CD4-positive, CD25-positive, alpha-beta regulatory T cell (primary cell): Measurements from ENCODE around the gene SAMD1. TPM values are rescaled to one million over a fixed set of nuclear protein-coding genes. Genes with fewer than 3 reads are reported as not detected.

Experiments
- ATAC-seq, 2 donors: fragments of 150-1000 bp; cut with Tn5 transposase; one replicate each; pipeline ENCODE4 v1.10.0; 2021; ENCODE audit warnings: low read depth in 2 of 2, moderate number of reproducible peaks in 2 of 2, moderate library complexity in 1 of 2
- DNase-seq, 3 donors: peaks; one replicate each; pipeline versions ENCODE4 v3.0.0 to v3.0.0-alpha.2; 2012 to 2022; ENCODE audit warnings: mixed read lengths in 1 of 3
- H3K27ac ChIP-seq: one replicate; pipeline ENCODE4 v1.7.0; 2013; ENCODE audit warnings: mild to moderate bottlenecking, low read length; ENCODE audit not compliant: insufficient read depth, poor library complexity, severe bottlenecking
- H3K27me3 ChIP-seq: one replicate; pipeline ENCODE4 v1.7.0; 2013; ENCODE audit warnings: low read length; ENCODE audit not compliant: control insufficient read depth, insufficient read depth
- H3K36me3 ChIP-seq: one replicate; pipeline ENCODE4 v1.7.0; 2013; ENCODE audit warnings: mild to moderate bottlenecking, low read length, moderate library complexity; ENCODE audit not compliant: control insufficient read depth, insufficient read depth
- H3K4me1 ChIP-seq: 2 replicates; pipeline ENCODE4 v1.7.0; 2013; ENCODE audit warnings: mild to moderate bottlenecking, low read length; ENCODE audit not compliant: insufficient read depth, control insufficient read depth, poor library complexity, severe bottlenecking
- H3K4me3 ChIP-seq: one replicate; pipeline ENCODE4 v1.7.0; 2013; ENCODE audit warnings: low read depth, mild to moderate bottlenecking, low read length, moderate library complexity
- H3K9me3 ChIP-seq, 2 experiments: 1 replicate in 1 of 2; 2 replicates in 1 of 2; pipeline ENCODE4 v1.7.0; 2013; ENCODE audit warnings: low read length in 2 of 2, mild to moderate bottlenecking in 1 of 2, moderate library complexity in 1 of 2; ENCODE audit not compliant: control insufficient read depth in 2 of 2
- H3K27ac Mint-ChIP-seq, 3 donors: one replicate each; pipeline ENCODE4 v1.8.0; 2020 to 2022; ENCODE audit warnings: mild to moderate bottlenecking in 3 of 3, mixed read lengths in 3 of 3, moderate library complexity in 2 of 3
- H3K27me3 Mint-ChIP-seq: one replicate; pipeline ENCODE4 v1.8.0; 2022; ENCODE audit warnings: mild to moderate bottlenecking, mixed read lengths
- H3K36me3 Mint-ChIP-seq: one replicate; pipeline ENCODE4 v1.8.0; 2020; ENCODE audit warnings: mixed read lengths
- H3K4me1 Mint-ChIP-seq, 4 donors: one replicate each; pipeline ENCODE4 v1.8.0; 2020 to 2022; ENCODE audit warnings: mixed read lengths in 4 of 4, mild to moderate bottlenecking in 1 of 4
- H3K4me3 Mint-ChIP-seq, 4 donors: one replicate each; pipeline ENCODE4 v1.8.0; 2020 to 2022; ENCODE audit warnings: mild to moderate bottlenecking in 4 of 4, mixed read lengths in 4 of 4, moderate library complexity in 3 of 4
- H3K9me3 Mint-ChIP-seq, 7 donors: one replicate each; pipeline ENCODE4 v1.8.0; 2020 to 2022; ENCODE audit warnings: mixed read lengths in 7 of 7, mild to moderate bottlenecking in 3 of 7, moderate library complexity in 2 of 7
- polyA plus RNA-seq, 4 donors: library from polyadenylated mRNA; unstranded; fragments of 300-500 nt; fragmentation: Illumina TruSeq; gene quantifications; one replicate each; pipeline ENCODE4 v1.2.3, GENCODE V29; 2021
- total RNA-seq: library from RNA; stranded (reverse); gene quantifications from one replicate; pipeline ENCODE4 v1.2.3, GENCODE V29; 2022

Gene SAMD1
- total and polyA plus RNA-seq, 5 donors from 2014 or later: 0.80 to 24.1 (median 1.2) TPM

DNA sequence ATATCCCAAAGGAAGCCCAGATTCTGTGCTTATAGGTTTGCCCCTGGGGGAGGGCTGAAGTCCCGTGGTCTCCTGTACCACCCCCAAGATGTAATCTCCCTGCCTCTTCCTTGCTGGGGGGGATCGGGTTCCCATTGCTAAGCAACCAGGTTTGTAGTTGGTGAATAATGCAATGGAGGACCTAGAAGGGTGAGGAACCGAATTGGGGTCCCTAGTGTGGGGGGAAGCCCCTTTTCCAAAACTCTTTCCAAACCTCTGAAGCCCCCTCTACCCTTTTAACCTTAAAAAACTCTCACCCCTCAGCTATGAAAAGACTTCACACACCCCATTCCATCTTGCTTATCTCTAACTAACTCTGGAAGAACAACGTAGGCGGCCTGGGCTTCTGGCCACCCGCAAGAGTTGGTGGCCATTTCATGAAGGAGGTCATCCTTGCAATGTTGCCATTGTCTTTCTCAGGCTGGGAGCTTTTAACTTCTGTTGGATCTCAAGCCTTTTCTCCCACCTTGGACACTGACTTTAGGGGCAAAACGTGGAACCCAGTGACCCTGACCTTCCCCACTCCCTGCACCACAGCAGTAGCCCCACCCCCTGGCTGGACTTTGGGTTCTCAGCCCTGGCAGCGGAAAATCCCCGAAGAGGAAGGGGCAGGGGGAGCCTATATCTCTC lies 29.3 kb downstream of the SAMD1 start:
- ATAC-seq: no peak
- Mint-ChIP-seq H3K4me3 (no peak overlapping the region), H3K27me3 (peaks cover 42% of the 10 kb centered on the region), H3K4me1 (peaks cover 0 to 23% (median 3%) of the 10 kb centered on the region in 4 donors), H3K9me3 (peaks cover 0 to 1% (median 0%) of the 10 kb centered on the region in 7 donors), H3K27ac (no peak overlapping the region), H3K36me3 (no peaks in the 10 kb centered on the region)
- no peak overlapping the region for H3K27ac ChIP-seq
- no peaks in the 10 kb centered on the region for H3K9me3 ChIP-seq
- H3K4me1 ChIP-seq: peaks cover 17% of the 10 kb centered on the region
- peaks cover 12% of the 10 kb centered on the region for H3K27me3 ChIP-seq
- H3K36me3 ChIP-seq: no peaks in the 10 kb centered on the region
- no peak for DNase-seq
- no peak overlapping the region for H3K4me3 ChIP-seq

DNA sequence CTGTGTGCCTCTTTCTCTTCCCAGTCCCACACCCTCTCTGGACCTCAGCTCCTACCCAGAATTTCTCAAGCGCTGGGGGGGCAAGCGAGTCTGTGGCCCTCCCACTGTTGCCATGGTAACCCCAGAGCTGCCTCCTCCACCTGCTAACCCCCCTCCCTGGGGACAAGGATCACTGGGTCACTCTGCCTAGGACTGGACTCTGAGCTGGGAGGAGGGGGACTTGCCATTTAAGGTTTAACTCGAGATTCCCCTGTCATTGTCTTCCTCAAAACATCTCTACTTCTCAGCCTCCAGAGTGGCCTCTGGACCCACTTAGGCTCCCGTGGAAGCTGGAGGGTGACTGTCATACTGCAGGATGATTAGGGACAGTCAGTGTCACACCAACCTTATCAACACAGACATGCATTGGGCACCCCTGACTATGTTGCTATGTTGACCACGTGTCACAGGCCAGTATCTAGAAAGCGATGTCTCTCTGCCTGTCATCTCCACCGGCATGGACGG lies 30.8 kb downstream of the SAMD1 start:
- Mint-ChIP-seq H3K9me3 (no peaks in the 10 kb centered on the region), H3K4me3 (peak overlapping the region in 1 of 4 donors; percentile 84), H3K27me3 (peaks cover 45% of the 10 kb centered on the region), H3K27ac (no peak overlapping the region), H3K4me1 (peaks cover 0 to 25% (median 6%) of the 10 kb centered on the region in 4 donors), H3K36me3 (no peaks in the 10 kb centered on the region)
- Histone ChIP-seq H3K27me3 (peaks cover 11% of the 10 kb centered on the region), H3K4me3 (no peak overlapping the region), H3K36me3 (no peaks in the 10 kb centered on the region), H3K4me1 (peaks cover 17% of the 10 kb centered on the region), H3K9me3 (no peaks in the 10 kb centered on the region), H3K27ac (no peak overlapping the region)
- ATAC-seq (no peak), DNase-seq (no peak)

GRCh38 chr19:14059093-14059480 lies 31.5 kb downstream of the SAMD1 start:
- peaks cover 17% of the 10 kb centered on the region for H3K4me1 ChIP-seq
- H3K27me3 ChIP-seq: peaks cover 11% of the 10 kb centered on the region
- no peaks in the 10 kb centered on the region for H3K9me3 Mint-ChIP-seq
- H3K36me3 ChIP-seq: no peaks in the 10 kb centered on the region
- H3K4me1 Mint-ChIP-seq: peaks cover 0 to 26% (median 6%) of the 10 kb centered on the region in 4 donors
- no peak overlapping the region for H3K4me3 ChIP-seq
- H3K4me3 Mint-ChIP-seq: peak overlapping the region in 2 of 4 donors; percentile 44 to 62
- ATAC-seq: no peak
- peak in 1 of 3 donors; percentile 35 for DNase-seq
- no peaks in the 10 kb centered on the region for H3K9me3 ChIP-seq
- peaks cover 45% of the 10 kb centered on the region for H3K27me3 Mint-ChIP-seq
- H3K27ac ChIP-seq: no peak overlapping the region
- H3K36me3 Mint-ChIP-seq: no peaks in the 10 kb centered on the region
- no peak overlapping the region for H3K27ac Mint-ChIP-seq

DNA sequence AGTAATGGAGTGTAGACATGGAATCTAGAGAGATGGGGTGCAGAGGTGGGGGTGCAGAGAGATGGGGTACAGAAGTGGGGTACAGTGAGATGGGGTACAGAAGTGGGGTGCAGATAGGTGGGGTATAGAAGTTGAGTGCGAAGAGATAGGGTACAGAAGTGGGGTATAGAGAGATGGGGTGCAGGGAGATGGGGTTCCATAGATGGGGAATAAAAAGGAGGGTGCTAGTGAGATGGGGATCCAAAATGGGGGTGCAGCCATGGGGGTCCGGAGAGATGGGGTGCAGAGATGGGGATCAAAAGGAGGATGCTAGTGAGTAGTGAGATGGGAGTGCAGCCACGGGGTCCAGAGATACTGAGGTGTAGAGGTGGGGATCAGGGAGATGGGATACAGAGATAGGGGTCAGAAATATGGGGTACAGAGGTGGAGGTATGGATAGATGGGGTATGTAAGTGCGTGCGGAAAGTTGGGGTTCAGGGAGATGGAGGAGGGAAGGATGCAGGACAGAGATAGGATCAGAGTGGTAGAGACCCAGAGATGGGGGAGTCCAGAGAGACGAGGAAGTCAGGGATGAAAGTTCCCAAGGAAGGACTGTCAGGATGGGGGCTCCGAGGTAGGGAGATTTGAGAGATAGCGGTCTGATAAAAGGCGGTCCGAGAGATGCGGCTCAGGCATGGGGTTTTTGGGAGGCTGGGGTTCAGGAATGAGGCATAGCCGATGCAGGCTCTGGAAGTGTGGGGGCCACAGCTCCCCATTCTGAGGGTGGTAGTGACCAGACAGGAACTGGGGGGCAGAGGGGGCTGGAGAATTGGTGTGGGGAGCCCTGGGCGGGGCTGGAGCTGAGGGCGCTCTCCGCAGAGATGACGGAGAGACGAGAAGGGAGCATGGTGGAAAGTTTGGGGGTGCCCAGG lies 32.1 kb downstream of the SAMD1 start:
- Mint-ChIP-seq H3K9me3 (no peaks in the 10 kb centered on the region), H3K27me3 (peaks cover 45% of the 10 kb centered on the region)
- ATAC-seq: no peak

DNA sequence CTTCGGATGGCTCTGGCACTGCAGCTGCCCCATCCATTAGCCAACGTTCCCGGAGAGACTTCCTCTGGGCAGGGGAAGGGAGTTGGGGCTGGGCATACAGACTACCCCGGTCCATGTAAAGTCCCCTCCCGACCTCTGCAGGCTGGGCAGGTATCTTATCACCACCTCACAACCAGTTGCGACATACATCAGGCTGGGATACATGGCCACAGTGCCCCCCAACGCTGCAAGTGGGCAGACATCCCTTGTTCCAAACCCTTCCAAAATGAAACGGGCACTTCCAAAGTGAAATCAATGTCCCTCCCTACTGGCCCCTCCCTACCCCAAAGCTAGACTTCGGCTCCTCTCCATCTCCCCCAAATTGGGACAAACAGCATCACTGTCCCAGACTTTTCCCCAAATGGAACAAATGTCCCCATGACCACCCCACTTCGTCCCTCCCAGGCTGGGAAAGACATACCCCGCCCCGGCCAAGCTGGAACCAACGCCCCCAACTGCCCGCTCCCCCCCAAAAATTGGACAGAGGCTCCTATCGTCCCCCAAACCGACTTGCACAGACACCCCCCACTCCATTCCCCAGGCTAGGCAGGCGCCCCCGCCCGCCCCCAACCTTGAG lies 33.7 kb downstream of the SAMD1 start:
- no peaks in the 10 kb centered on the region for H3K9me3 ChIP-seq
- DNase-seq (no peak), ATAC-seq (no peak)
- H3K27ac Mint-ChIP-seq: no peak overlapping the region
- peak overlapping the region in 1 of 4 donors; percentile 29 for H3K4me3 Mint-ChIP-seq
- peaks cover 14% of the 10 kb centered on the region for H3K36me3 ChIP-seq
- peaks cover 45% of the 10 kb centered on the region for H3K27me3 Mint-ChIP-seq
- peaks cover 0 to 3% (median 0%) of the 10 kb centered on the region in 7 donors for H3K9me3 Mint-ChIP-seq
- H3K36me3 Mint-ChIP-seq: peaks cover 10% of the 10 kb centered on the region
- H3K4me1 Mint-ChIP-seq: peaks cover 0 to 29% (median 8%) of the 10 kb centered on the region in 4 donors
- no peak overlapping the region for H3K4me3 ChIP-seq
- H3K4me1 ChIP-seq: peaks cover 17% of the 10 kb centered on the region
- peaks cover 11% of the 10 kb centered on the region for H3K27me3 ChIP-seq
- H3K27ac ChIP-seq: no peak overlapping the region

More for the DNA sequence above, 32.1 kb downstream of the SAMD1 start:
- DNase-seq: no peak
- Histone ChIP-seq H3K27ac (no peak overlapping the region), H3K9me3 (no peaks in the 10 kb centered on the region), H3K27me3 (peaks cover 11% of the 10 kb centered on the region), H3K4me1 (peaks cover 17% of the 10 kb centered on the region), H3K36me3 (no peaks in the 10 kb centered on the region), H3K4me3 (no peak overlapping the region)
- Mint-ChIP-seq H3K27ac (peak overlapping the region in 1 of 3 donors; percentile 66), H3K4me1 (peaks cover 0 to 29% (median 8%) of the 10 kb centered on the region in 4 donors), H3K4me3 (peak overlapping the region in 2 of 4 donors; percentile 44 to 62), H3K36me3 (no peaks in the 10 kb centered on the region)

GRCh38 chr19:14056069-14056666 lies 34.4 kb downstream of the SAMD1 start:
- Mint-ChIP-seq H3K27ac (no peak overlapping the region), H3K4me1 (peaks cover 0 to 29% (median 8%) of the 10 kb centered on the region in 4 donors), H3K27me3 (peaks cover 42% of the 10 kb centered on the region), H3K4me3 (no peak overlapping the region), H3K9me3 (peaks cover 0 to 3% (median 0%) of the 10 kb centered on the region in 7 donors), H3K36me3 (peaks cover 14% of the 10 kb centered on the region)
- Histone ChIP-seq H3K27me3 (peaks cover 11% of the 10 kb centered on the region), H3K4me1 (peaks cover 17% of the 10 kb centered on the region), H3K27ac (no peak overlapping the region), H3K4me3 (no peak overlapping the region), H3K36me3 (peaks cover 19% of the 10 kb centered on the region), H3K9me3 (no peaks in the 10 kb centered on the region)
- DNase-seq (no peak), ATAC-seq (no peak)

DNA sequence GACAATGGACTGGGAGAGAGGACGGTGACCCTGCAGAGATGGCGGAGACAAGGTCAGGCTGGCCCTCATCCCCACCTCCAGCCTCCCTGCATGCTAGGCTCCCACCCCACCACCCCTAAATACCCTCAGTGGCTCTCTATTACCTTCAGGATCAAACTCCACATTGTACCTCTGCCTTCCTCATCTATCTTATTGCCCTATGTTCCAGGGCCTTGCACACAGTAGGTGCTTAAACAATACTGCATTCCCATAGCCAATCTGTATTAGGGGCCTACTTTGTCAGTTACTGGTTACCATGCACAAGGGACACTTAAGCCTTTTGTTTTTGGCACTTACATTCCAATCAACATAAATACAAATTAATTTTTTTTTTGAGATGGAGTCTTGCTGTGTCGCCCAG lies 35.2 kb downstream of the SAMD1 start:
- ATAC-seq (no peak), DNase-seq (no peak)
- Histone ChIP-seq H3K4me3 (no peak overlapping the region), H3K4me1 (peaks cover 17% of the 10 kb centered on the region), H3K27ac (no peak overlapping the region), H3K9me3 (no peaks in the 10 kb centered on the region), H3K27me3 (peaks cover 10% of the 10 kb centered on the region), H3K36me3 (peaks cover 26% of the 10 kb centered on the region)
- H3K27ac Mint-ChIP-seq: no peak overlapping the region
- H3K36me3 Mint-ChIP-seq: peaks cover 16% of the 10 kb centered on the region
- peaks cover 0 to 29% (median 8%) of the 10 kb centered on the region in 4 donors for H3K4me1 Mint-ChIP-seq
- no peak overlapping the region for H3K4me3 Mint-ChIP-seq
- peaks cover 36% of the 10 kb centered on the region for H3K27me3 Mint-ChIP-seq
- peaks cover 0 to 3% (median 0%) of the 10 kb centered on the region in 7 donors for H3K9me3 Mint-ChIP-seq
